SK-N-SH (cell line): ENCODE data around the gene CENPP.

Source experiments
- TF ChIP-seq, protein P1 (sequence below): fragments of 200-600 bp; sonication (generic); IDR thresholded peaks from 2 replicates; pipeline ENCODE4 v1.6.1; 2017; ENCODE audit warnings: antibody characterized with exemption, mild to moderate bottlenecking, moderate library complexity
- TF ChIP-seq, protein P2 (sequence below): IDR thresholded peaks from 2 replicates; pipeline ENCODE4 v1.6.1; 2012; ENCODE audit warnings: mild to moderate bottlenecking, low read depth, low read length, moderate library complexity

DNA sequence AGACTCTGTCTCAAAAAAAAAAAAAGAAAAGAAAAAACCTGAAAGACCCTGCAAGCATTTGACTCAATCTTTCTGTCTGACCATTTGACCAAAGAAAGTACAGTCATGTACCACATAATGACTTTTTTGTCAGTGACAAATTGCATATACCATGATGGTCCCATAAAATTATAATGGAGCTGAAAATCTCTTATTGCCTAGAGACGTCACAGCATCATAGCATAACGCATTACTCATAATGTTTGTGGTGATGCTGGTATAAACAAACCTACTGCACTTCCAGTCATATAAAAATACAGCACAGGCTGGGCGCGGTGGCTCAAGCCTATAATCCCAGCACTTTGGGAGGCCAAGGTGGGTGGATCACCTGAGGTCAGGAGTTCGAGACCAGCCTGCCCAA, 199.6 kb downstream of the CENPP start:
- TF ChIP-seq, protein P1, sequence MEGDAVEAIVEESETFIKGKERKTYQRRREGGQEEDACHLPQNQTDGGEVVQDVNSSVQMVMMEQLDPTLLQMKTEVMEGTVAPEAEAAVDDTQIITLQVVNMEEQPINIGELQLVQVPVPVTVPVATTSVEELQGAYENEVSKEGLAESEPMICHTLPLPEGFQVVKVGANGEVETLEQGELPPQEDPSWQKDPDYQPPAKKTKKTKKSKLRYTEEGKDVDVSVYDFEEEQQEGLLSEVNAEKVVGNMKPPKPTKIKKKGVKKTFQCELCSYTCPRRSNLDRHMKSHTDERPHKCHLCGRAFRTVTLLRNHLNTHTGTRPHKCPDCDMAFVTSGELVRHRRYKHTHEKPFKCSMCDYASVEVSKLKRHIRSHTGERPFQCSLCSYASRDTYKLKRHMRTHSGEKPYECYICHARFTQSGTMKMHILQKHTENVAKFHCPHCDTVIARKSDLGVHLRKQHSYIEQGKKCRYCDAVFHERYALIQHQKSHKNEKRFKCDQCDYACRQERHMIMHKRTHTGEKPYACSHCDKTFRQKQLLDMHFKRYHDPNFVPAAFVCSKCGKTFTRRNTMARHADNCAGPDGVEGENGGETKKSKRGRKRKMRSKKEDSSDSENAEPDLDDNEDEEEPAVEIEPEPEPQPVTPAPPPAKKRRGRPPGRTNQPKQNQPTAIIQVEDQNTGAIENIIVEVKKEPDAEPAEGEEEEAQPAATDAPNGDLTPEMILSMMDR: no peak
- TF ChIP-seq, protein P2, sequence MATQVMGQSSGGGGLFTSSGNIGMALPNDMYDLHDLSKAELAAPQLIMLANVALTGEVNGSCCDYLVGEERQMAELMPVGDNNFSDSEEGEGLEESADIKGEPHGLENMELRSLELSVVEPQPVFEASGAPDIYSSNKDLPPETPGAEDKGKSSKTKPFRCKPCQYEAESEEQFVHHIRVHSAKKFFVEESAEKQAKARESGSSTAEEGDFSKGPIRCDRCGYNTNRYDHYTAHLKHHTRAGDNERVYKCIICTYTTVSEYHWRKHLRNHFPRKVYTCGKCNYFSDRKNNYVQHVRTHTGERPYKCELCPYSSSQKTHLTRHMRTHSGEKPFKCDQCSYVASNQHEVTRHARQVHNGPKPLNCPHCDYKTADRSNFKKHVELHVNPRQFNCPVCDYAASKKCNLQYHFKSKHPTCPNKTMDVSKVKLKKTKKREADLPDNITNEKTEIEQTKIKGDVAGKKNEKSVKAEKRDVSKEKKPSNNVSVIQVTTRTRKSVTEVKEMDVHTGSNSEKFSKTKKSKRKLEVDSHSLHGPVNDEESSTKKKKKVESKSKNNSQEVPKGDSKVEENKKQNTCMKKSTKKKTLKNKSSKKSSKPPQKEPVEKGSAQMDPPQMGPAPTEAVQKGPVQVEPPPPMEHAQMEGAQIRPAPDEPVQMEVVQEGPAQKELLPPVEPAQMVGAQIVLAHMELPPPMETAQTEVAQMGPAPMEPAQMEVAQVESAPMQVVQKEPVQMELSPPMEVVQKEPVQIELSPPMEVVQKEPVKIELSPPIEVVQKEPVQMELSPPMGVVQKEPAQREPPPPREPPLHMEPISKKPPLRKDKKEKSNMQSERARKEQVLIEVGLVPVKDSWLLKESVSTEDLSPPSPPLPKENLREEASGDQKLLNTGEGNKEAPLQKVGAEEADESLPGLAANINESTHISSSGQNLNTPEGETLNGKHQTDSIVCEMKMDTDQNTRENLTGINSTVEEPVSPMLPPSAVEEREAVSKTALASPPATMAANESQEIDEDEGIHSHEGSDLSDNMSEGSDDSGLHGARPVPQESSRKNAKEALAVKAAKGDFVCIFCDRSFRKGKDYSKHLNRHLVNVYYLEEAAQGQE: no peak
